ENCODE data around the gene PLBD2. TPM values are rescaled to one million over a fixed set of nuclear protein-coding genes. Genes with fewer than 3 reads are reported as not detected.

Gene PLBD2
- total RNA-seq, 2 experiments from 2014 or later: 3.4 to 14.4 TPM

- H3K9me2 ChIP-seq (ENCODE audit: insufficient read depth, low read length): no peaks in the 10 kb centered on the region
- peaks cover 3% of the 10 kb centered on the region for H3K4me1 ChIP-seq (ENCODE audit: insufficient read depth, low read length, poor library complexity, severe bottlenecking)
- no peak for TF ChIP-seq EZH2phosphoT487 (IDR thresholded peaks at IDR 0.05; ENCODE audit: borderline replicate concordance, low read depth, low read length)
- no peak for TF ChIP-seq CTCF (conservative IDR thresholded peaks at IDR 0.05; ENCODE audit: low read length)
- H3K4me2 ChIP-seq (ENCODE audit: low read length): no peak overlapping the region
- no peaks in the 10 kb centered on the region for H3K9me3 ChIP-seq (ENCODE audit: low read length)
- BruUV-seq (replicated peaks): no TSS peak
- no peak overlapping the region for H3K4me3 ChIP-seq (ENCODE audit: low read depth, low read length, poor library complexity, severe bottlenecking)
- intact Hi-C loops (cut with micrococcal nuclease; ENCODE audit: unreplicated experiment): no loop called here
- H3K27ac ChIP-seq (ENCODE audit: low read depth, low read length, poor library complexity, severe bottlenecking): no peak overlapping the region
- ChIA-PET CTCF (ENCODE audit: unreplicated experiment) (no interaction called here), POLR2A (interaction anchor here (1.2 kb wide), 1 partner anchor 11 kb away, joined by 3 read pairs; the partner anchor contains the start of gene PLBD2)
- no peaks in the 10 kb centered on the region for H4K20me1 ChIP-seq (ENCODE audit: insufficient read depth, low read length)
- 0 out of 2 replicates have a peak, but pooled peaks cover 2% of the 10 kb centered on the region for H3K36me3 ChIP-seq (ENCODE audit: insufficient read depth, low read length)
- no peak overlapping the region for H2AFZ ChIP-seq (ENCODE audit: low read length)
- no peaks in the 10 kb centered on the region for H3K79me2 ChIP-seq (ENCODE audit: insufficient read depth, low read depth, low read length)
- DNase-seq (ENCODE audit: low spot score): no peak
Observed at GRCh38 chr12:113369391-113369985, 11.1 kb downstream of the PLBD2 start.

- H3K4me3 ChIP-seq (ENCODE audit: low read depth, low read length, poor library complexity, severe bottlenecking): no peak overlapping the region
- POLR2A ChIA-PET: no interaction called here
Observed at GRCh38 chr12:113370923-113371682, 12.7 kb downstream of the PLBD2 start.

More at GRCh38 chr12:113370923-113371682, 12.7 kb downstream of the PLBD2 start:
- no peak overlapping the region for H2AFZ ChIP-seq (ENCODE audit: low read length)
- H3K27ac ChIP-seq (ENCODE audit: low read depth, low read length, poor library complexity, severe bottlenecking): no peak overlapping the region
- intact Hi-C loops (cut with micrococcal nuclease; ENCODE audit: unreplicated experiment): no loop called here
- no peak for DNase-seq (ENCODE audit: low spot score)
- BruUV-seq (replicated peaks): no TSS peak
- H3K36me3 ChIP-seq (ENCODE audit: insufficient read depth, low read length): peaks cover 17% of the 10 kb centered on the region
- TF ChIP-seq EZH2phosphoT487 (IDR thresholded peaks at IDR 0.05; ENCODE audit: borderline replicate concordance, low read depth, low read length) (no peak), CTCF (conservative IDR thresholded peaks at IDR 0.05; ENCODE audit: low read length) (no peak)
- no peak overlapping the region for H3K4me2 ChIP-seq (ENCODE audit: low read length)
- CTCF ChIA-PET (ENCODE audit: unreplicated experiment): interaction anchor here (0.6 kb wide), 1 partner anchor 1830 kb away, joined by 3 read pairs; no protein-coding TSS in a partner anchor
- H4K20me1 ChIP-seq (ENCODE audit: insufficient read depth, low read length): no peaks in the 10 kb centered on the region
- no peaks in the 10 kb centered on the region for H3K9me3 ChIP-seq (ENCODE audit: low read length)
- no peaks in the 10 kb centered on the region for H3K9me2 ChIP-seq (ENCODE audit: insufficient read depth, low read length)
- H3K4me1 ChIP-seq (ENCODE audit: insufficient read depth, low read length, poor library complexity, severe bottlenecking): peaks cover 3% of the 10 kb centered on the region
- no peaks in the 10 kb centered on the region for H3K79me2 ChIP-seq (ENCODE audit: insufficient read depth, low read depth, low read length)

Measured in OCI-LY7 (cell line).